GM23338 (cell line): ENCODE results near the gene KCTD17. TPM values are rescaled to one million over a fixed set of nuclear protein-coding genes. Genes with fewer than 3 reads are reported as not detected.

Source experiments
- ATAC-seq: fragments of 200-7000 bp; cut with Tn5 transposase; 3 replicates; pipeline ENCODE4 v1.9.1; 2020
- DNase-seq: peaks from one replicate; pipeline ENCODE4 v3.0.0-alpha.2; 2015; ENCODE audit warnings: low spot score
- H2AFZ ChIP-seq: fragments of 200-600 bp; sonication (generic); 2 replicates; pipeline ENCODE4 v1.8.0; 2016; ENCODE audit warnings: antibody characterized with exemption, mild to moderate bottlenecking, moderate library complexity
- H3F3A ChIP-seq: fragments of 200-600 bp; sonication (generic); replicated peaks from 2 replicates; pipeline ENCODE4 v1.8.0; 2017; ENCODE audit warnings: antibody characterized with exemption, mixed run types, low read depth
- H3K27ac ChIP-seq: fragments of 200-600 bp; sonication (generic); 2 replicates; pipeline ENCODE4 v1.6.1; 2016; ENCODE audit warnings: low read depth
- H3K27me3 ChIP-seq: fragments of 200-600 bp; sonication (generic); 2 replicates; pipeline ENCODE4 v1.8.0; 2016; ENCODE audit warnings: mild to moderate bottlenecking, mixed run types, moderate library complexity; ENCODE audit not compliant: insufficient read depth
- H3K36me3 ChIP-seq: fragments of 200-600 bp; sonication (generic); 2 replicates; pipeline ENCODE4 v1.8.0; 2016; ENCODE audit warnings: mild to moderate bottlenecking; ENCODE audit not compliant: insufficient read depth
- H3K4me1 ChIP-seq: fragments of 200-600 bp; sonication (generic); 2 replicates; pipeline ENCODE4 v1.8.0; 2016; ENCODE audit warnings: mild to moderate bottlenecking, moderate library complexity; ENCODE audit not compliant: insufficient read depth
- H3K4me2 ChIP-seq: fragments of 200-600 bp; sonication (generic); 2 replicates; pipeline ENCODE4 v1.7.1; 2017; ENCODE audit warnings: mixed run types
- H3K4me3 ChIP-seq: fragments of 200-600 bp; sonication (generic); 2 replicates; pipeline ENCODE4 v1.6.1; 2016; ENCODE audit warnings: mixed run types
- H3K79me2 ChIP-seq: fragments of 200-600 bp; sonication (generic); replicated peaks from 2 replicates; pipeline ENCODE4 v1.8.0; 2017; ENCODE audit warnings: mild to moderate bottlenecking; ENCODE audit not compliant: insufficient read depth
- H3K9me2 ChIP-seq: fragments of 200-600 bp; sonication (generic); 2 replicates; pipeline ENCODE4 v1.8.0; 2017; ENCODE audit not compliant: insufficient read depth
- H4K20me1 ChIP-seq: fragments of 200-600 bp; sonication (generic); replicated peaks from 2 replicates; pipeline ENCODE4 v1.8.0; 2017; ENCODE audit warnings: mild to moderate bottlenecking; ENCODE audit not compliant: insufficient read depth
- H3K27ac Mint-ChIP-seq: 2 replicates; pipeline ENCODE4 v1.8.0; 2020; ENCODE audit warnings: inconsistent platforms, mild to moderate bottlenecking, moderate library complexity, mixed read lengths
- H3K27me3 Mint-ChIP-seq: 3 replicates; pipeline ENCODE4 v1.8.0; 2022; ENCODE audit warnings: low read depth, mild to moderate bottlenecking, moderate library complexity, mixed read lengths, inconsistent platforms; ENCODE audit not compliant: insufficient read depth, poor library complexity
- H3K36me3 Mint-ChIP-seq: 3 replicates; pipeline ENCODE4 v1.8.0; 2021; ENCODE audit warnings: low read depth, mild to moderate bottlenecking, inconsistent platforms, moderate library complexity, mixed read lengths
- H3K4me1 Mint-ChIP-seq: 3 replicates; pipeline ENCODE4 v1.8.0; 2020; ENCODE audit warnings: mild to moderate bottlenecking, inconsistent platforms, mixed read lengths
- H3K4me3 Mint-ChIP-seq: 3 replicates; pipeline ENCODE4 v1.8.0; 2021; ENCODE audit warnings: moderate library complexity, mild to moderate bottlenecking, inconsistent platforms, mixed read lengths
- H3K9me3 Mint-ChIP-seq: 3 replicates; pipeline ENCODE4 v1.8.0; 2020; ENCODE audit warnings: moderate library complexity, mild to moderate bottlenecking, inconsistent platforms, mixed read lengths
- CREB1 ChIP-seq: fragments of 250-450 bp; sonication (Bioruptor Pico); IDR thresholded peaks from 2 replicates; pipeline ENCODE4 v1.5.0; 2020; ENCODE audit warnings: low read depth, mild to moderate bottlenecking, moderate library complexity
- CTCF ChIP-seq, 2 experiments: fragments of 200-600 bp in 1 of 2; sonication (generic) in 1 of 2; conservative IDR thresholded peaks; 2 replicates each; pipeline versions ENCODE4 v1.5.1 to v1.6.1; 2016 to 2017; ENCODE audit warnings: antibody characterized with exemption in 2 of 2, low read depth in 2 of 2, mild to moderate bottlenecking in 2 of 2, moderate library complexity in 1 of 2
- ETS1 ChIP-seq: IDR thresholded peaks from 2 replicates; pipeline ENCODE4 v1.6.1; 2016; ENCODE audit warnings: antibody characterized with exemption
- EZH2 ChIP-seq: fragments of 200-600 bp; sonication (generic); IDR thresholded peaks from one replicate; pipeline ENCODE4 v1.8.0; 2017; ENCODE audit warnings: antibody characterized with exemption, mild to moderate bottlenecking, low read depth; ENCODE audit not compliant: unreplicated experiment
- EZH2phosphoT487 ChIP-seq: fragments of 200-600 bp; sonication (generic); IDR thresholded peaks from one replicate; pipeline ENCODE4 v1.8.1; 2018; ENCODE audit warnings: antibody characterized with exemption; ENCODE audit not compliant: unreplicated experiment
- JUNB ChIP-seq: IDR thresholded peaks from one replicate; pipeline ENCODE4 v1.6.1; 2016; ENCODE audit warnings: antibody characterized with exemption; ENCODE audit not compliant: unreplicated experiment
- NANOG ChIP-seq: IDR thresholded peaks from 2 replicates; pipeline ENCODE4 v1.6.1; 2016; ENCODE audit warnings: antibody characterized with exemption, borderline replicate concordance
- POLR2AphosphoS5 ChIP-seq: IDR thresholded peaks from 2 replicates; pipeline ENCODE4 v1.6.1; 2016; ENCODE audit warnings: antibody characterized with exemption, low read depth
- STAT1 ChIP-seq: IDR thresholded peaks from one replicate; pipeline ENCODE4 v1.6.1; 2016; ENCODE audit warnings: antibody characterized with exemption; ENCODE audit not compliant: unreplicated experiment
- ZNF114 ChIP-seq: fragments of 250-450 bp; sonication (Bioruptor Pico); IDR thresholded peaks from 2 replicates; pipeline ENCODE4 v1.5.0; 2020; ENCODE audit warnings: mild to moderate bottlenecking, moderate library complexity
- ZNF331 ChIP-seq: fragments of 250-450 bp; sonication (Bioruptor Pico); IDR thresholded peaks from 2 replicates; pipeline ENCODE4 v1.5.0; 2020; ENCODE audit warnings: low read depth, mild to moderate bottlenecking, moderate library complexity
- polyA plus RNA-seq: library from polyadenylated mRNA; unstranded; fragments of >200 nt; fragmentation: Nextera tagmentation; extraction: Ambion mirVana; gene quantifications from 2 replicates; pipeline ENCODE4 v1.2.1, GENCODE V29; 2016
- total RNA-seq: library from RNA; depleted of rRNA; stranded (reverse); fragments of >200 nt; shearing (Covaris generic); gene quantifications from 2 replicates; pipeline ENCODE4 v1.2.3, GENCODE V29; 2014
- TF ChIP-seq, protein P1 (sequence below): IDR thresholded peaks from one replicate; pipeline ENCODE4 v1.6.1; 2018; ENCODE audit warnings: antibody characterized with exemption; ENCODE audit not compliant: unreplicated experiment
- TF ChIP-seq, protein P2 (sequence below): fragments of 250-450 bp; sonication (Bioruptor Pico); IDR thresholded peaks from 2 replicates; pipeline ENCODE4 v1.5.0; 2020; ENCODE audit warnings: mild to moderate bottlenecking, moderate library complexity

Gene KCTD17
- total and polyA plus RNA-seq, 2 experiments from 2014 or later: 25.1 to 35.0 TPM

GRCh38 chr22:37070334-37070733 is 18.8 kb downstream of the KCTD17 start:
- H3K4me3 ChIP-seq: no peak overlapping the region
- TF ChIP-seq, protein P1, sequence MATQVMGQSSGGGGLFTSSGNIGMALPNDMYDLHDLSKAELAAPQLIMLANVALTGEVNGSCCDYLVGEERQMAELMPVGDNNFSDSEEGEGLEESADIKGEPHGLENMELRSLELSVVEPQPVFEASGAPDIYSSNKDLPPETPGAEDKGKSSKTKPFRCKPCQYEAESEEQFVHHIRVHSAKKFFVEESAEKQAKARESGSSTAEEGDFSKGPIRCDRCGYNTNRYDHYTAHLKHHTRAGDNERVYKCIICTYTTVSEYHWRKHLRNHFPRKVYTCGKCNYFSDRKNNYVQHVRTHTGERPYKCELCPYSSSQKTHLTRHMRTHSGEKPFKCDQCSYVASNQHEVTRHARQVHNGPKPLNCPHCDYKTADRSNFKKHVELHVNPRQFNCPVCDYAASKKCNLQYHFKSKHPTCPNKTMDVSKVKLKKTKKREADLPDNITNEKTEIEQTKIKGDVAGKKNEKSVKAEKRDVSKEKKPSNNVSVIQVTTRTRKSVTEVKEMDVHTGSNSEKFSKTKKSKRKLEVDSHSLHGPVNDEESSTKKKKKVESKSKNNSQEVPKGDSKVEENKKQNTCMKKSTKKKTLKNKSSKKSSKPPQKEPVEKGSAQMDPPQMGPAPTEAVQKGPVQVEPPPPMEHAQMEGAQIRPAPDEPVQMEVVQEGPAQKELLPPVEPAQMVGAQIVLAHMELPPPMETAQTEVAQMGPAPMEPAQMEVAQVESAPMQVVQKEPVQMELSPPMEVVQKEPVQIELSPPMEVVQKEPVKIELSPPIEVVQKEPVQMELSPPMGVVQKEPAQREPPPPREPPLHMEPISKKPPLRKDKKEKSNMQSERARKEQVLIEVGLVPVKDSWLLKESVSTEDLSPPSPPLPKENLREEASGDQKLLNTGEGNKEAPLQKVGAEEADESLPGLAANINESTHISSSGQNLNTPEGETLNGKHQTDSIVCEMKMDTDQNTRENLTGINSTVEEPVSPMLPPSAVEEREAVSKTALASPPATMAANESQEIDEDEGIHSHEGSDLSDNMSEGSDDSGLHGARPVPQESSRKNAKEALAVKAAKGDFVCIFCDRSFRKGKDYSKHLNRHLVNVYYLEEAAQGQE: no peak
- TF ChIP-seq CTCF (conservative IDR thresholded peaks at IDR 0.05; ENCODE audit: low read depth in 2 of 2): no peak
- TF ChIP-seq STAT1: no peak
- no peak for TF ChIP-seq ZNF114 (CRISPR knock-in tag)
- TF ChIP-seq NANOG: no peak
- no peak for TF ChIP-seq ZNF331 (CRISPR knock-in tag)
- TF ChIP-seq EZH2: no peak
- TF ChIP-seq ETS1: no peak
- no peak for TF ChIP-seq POLR2AphosphoS5
- TF ChIP-seq EZH2phosphoT487: no peak
- no peak for TF ChIP-seq CREB1
- TF ChIP-seq JUNB: no peak
- TF ChIP-seq, protein P2, sequence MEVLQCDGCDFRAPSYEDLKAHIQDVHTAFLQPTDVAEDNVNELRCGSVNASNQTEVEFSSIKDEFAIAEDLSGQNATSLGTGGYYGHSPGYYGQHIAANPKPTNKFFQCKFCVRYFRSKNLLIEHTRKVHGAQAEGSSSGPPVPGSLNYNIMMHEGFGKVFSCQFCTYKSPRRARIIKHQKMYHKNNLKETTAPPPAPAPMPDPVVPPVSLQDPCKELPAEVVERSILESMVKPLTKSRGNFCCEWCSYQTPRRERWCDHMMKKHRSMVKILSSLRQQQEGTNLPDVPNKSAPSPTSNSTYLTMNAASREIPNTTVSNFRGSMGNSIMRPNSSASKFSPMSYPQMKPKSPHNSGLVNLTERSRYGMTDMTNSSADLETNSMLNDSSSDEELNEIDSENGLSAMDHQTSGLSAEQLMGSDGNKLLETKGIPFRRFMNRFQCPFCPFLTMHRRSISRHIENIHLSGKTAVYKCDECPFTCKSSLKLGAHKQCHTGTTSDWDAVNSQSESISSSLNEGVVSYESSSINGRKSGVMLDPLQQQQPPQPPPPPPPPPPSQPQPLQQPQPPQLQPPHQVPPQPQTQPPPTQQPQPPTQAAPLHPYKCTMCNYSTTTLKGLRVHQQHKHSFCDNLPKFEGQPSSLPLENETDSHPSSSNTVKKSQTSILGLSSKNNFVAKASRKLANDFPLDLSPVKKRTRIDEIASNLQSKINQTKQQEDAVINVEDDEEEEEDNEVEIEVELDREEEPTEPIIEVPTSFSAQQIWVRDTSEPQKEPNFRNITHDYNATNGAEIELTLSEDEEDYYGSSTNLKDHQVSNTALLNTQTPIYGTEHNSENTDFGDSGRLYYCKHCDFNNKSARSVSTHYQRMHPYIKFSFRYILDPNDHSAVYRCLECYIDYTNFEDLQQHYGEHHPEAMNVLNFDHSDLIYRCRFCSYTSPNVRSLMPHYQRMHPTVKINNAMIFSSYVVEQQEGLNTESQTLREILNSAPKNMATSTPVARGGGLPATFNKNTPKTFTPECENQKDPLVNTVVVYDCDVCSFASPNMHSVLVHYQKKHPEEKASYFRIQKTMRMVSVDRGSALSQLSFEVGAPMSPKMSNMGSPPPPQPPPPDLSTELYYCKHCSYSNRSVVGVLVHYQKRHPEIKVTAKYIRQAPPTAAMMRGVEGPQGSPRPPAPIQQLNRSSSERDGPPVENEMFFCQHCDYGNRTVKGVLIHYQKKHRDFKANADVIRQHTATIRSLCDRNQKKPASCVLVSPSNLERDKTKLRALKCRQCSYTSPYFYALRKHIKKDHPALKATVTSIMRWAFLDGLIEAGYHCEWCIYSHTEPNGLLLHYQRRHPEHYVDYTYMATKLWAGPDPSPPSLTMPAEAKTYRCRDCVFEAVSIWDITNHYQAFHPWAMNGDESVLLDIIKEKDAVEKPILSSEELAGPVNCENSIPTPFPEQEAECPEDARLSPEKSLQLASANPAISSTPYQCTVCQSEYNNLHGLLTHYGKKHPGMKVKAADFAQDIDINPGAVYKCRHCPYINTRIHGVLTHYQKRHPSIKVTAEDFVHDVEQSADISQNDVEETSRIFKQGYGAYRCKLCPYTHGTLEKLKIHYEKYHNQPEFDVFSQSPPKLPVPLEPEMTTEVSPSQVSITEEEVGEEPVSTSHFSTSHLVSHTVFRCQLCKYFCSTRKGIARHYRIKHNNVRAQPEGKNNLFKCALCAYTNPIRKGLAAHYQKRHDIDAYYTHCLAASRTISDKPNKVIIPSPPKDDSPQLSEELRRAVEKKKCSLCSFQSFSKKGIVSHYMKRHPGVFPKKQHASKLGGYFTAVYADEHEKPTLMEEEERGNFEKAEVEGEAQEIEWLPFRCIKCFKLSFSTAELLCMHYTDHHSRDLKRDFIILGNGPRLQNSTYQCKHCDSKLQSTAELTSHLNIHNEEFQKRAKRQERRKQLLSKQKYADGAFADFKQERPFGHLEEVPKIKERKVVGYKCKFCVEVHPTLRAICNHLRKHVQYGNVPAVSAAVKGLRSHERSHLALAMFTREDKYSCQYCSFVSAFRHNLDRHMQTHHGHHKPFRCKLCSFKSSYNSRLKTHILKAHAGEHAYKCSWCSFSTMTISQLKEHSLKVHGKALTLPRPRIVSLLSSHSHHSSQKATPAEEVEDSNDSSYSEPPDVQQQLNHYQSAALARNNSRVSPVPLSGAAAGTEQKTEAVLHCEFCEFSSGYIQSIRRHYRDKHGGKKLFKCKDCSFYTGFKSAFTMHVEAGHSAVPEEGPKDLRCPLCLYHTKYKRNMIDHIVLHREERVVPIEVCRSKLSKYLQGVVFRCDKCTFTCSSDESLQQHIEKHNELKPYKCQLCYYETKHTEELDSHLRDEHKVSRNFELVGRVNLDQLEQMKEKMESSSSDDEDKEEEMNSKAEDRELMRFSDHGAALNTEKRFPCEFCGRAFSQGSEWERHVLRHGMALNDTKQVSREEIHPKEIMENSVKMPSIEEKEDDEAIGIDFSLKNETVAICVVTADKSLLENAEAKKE (CRISPR knock-in tag): no peak
- H3K36me3 ChIP-seq: no peaks in the 10 kb centered on the region
- H2AFZ ChIP-seq: no peak overlapping the region
- no peak for ATAC-seq
- H3K27ac ChIP-seq: no peak overlapping the region
- 0 out of 2 replicates have a peak, but pooled peaks cover 8% of the 10 kb centered on the region for H3K9me2 ChIP-seq
- H3K79me2 ChIP-seq: no peaks in the 10 kb centered on the region
- H3K4me2 ChIP-seq: no peak overlapping the region
- Mint-ChIP-seq H3K36me3 (peaks cover 2% of the 10 kb centered on the region; the same call in 1 of the 3 replicates), H3K27ac (no peak overlapping the region), H3K27me3 (peaks cover 48% of the 10 kb centered on the region), H3K9me3 (no peaks in the 10 kb centered on the region; the same call in 2 of the 3 replicates), H3K4me3 (no peak overlapping the region), H3K4me1 (peaks cover 7% of the 10 kb centered on the region; the same call in 2 of the 3 replicates)
- no peaks in the 10 kb centered on the region for H3F3A ChIP-seq
- peaks cover 5% of the 10 kb centered on the region; the same call in 1 of the 2 replicates for H3K4me1 ChIP-seq
- H3K27me3 ChIP-seq: peaks cover 65% of the 10 kb centered on the region
- no peak for DNase-seq
- no peaks in the 10 kb centered on the region for H4K20me1 ChIP-seq
